Neural progenitor cell (in vitro differentiated cells): ENCODE data around the gene CFAP221. TPM values are rescaled to one million over a fixed set of nuclear protein-coding genes. Genes with fewer than 3 reads are reported as not detected.

Experiments used
- DNase-seq: peaks from one replicate; pipeline ENCODE4 v3.0.0-alpha.2; 2016; ENCODE audit warnings: low spot score
- H2AFZ ChIP-seq: fragments of 200-600 bp; sonication (generic); replicated peaks from 2 replicates; pipeline ENCODE4 v1.6.1; 2016; ENCODE audit warnings: antibody characterized with exemption
- H3F3A ChIP-seq: fragments of 200-600 bp; sonication (generic); 2 replicates; pipeline ENCODE4 v1.6.1; 2016; ENCODE audit warnings: antibody characterized with exemption, low read depth
- H3K27ac ChIP-seq: fragments of 200-600 bp; sonication (generic); 2 replicates; pipeline ENCODE4 v1.5.1; 2016; ENCODE audit warnings: mild to moderate bottlenecking
- H3K27me3 ChIP-seq: fragments of 200-600 bp; sonication (generic); 2 replicates; pipeline ENCODE4 v1.6.1; 2016; ENCODE audit warnings: mild to moderate bottlenecking, moderate library complexity
- H3K36me3 ChIP-seq: fragments of 200-600 bp; sonication (generic); 2 replicates; pipeline ENCODE4 v1.5.1; 2016
- H3K4me1 ChIP-seq: fragments of 200-600 bp; sonication (generic); 2 replicates; pipeline ENCODE4 v1.6.1; 2016; ENCODE audit warnings: mixed run types
- H3K4me2 ChIP-seq: fragments of 200-600 bp; sonication (generic); 2 replicates; pipeline ENCODE4 v1.6.1; 2016
- H3K4me3 ChIP-seq: fragments of 200-600 bp; sonication (generic); 2 replicates; pipeline ENCODE4 v1.5.1; 2016
- H3K79me2 ChIP-seq: fragments of 200-600 bp; sonication (generic); 2 replicates; pipeline ENCODE4 v1.6.1; 2016; ENCODE audit warnings: low read depth
- H3K9ac ChIP-seq: fragments of 200-600 bp; sonication (generic); 2 replicates; pipeline ENCODE4 v1.6.1; 2016
- H3K9me3 ChIP-seq: fragments of 200-600 bp; sonication (generic); 2 replicates; pipeline ENCODE4 v1.5.1; 2016; ENCODE audit warnings: low read depth
- H4K20me1 ChIP-seq: fragments of 200-600 bp; sonication (generic); 2 replicates; pipeline ENCODE4 v1.6.1; 2016; ENCODE audit warnings: low read depth
- H3K27ac Mint-ChIP-seq: 3 replicates; pipeline ENCODE4 v1.8.0; 2021; ENCODE audit warnings: mixed read lengths
- H3K27me3 Mint-ChIP-seq: 2 replicates; pipeline ENCODE4 v1.8.0; 2022; ENCODE audit warnings: low read depth, mild to moderate bottlenecking, inconsistent platforms, moderate library complexity, mixed read lengths; ENCODE audit not compliant: insufficient read depth
- H3K36me3 Mint-ChIP-seq: 3 replicates; pipeline ENCODE4 v1.8.0; 2021; ENCODE audit warnings: mixed read lengths
- H3K4me1 Mint-ChIP-seq: 3 replicates; pipeline ENCODE4 v1.8.0; 2021; ENCODE audit warnings: mixed read lengths
- H3K4me3 Mint-ChIP-seq: 3 replicates; pipeline ENCODE4 v1.8.0; 2021; ENCODE audit warnings: mild to moderate bottlenecking, moderate library complexity, mixed read lengths
- H3K9me3 Mint-ChIP-seq: 3 replicates; pipeline ENCODE4 v1.8.0; 2020; ENCODE audit warnings: mixed read lengths
- CTCF ChIP-seq: fragments of 200-600 bp; sonication (generic); IDR thresholded peaks from 2 replicates; pipeline ENCODE4 v1.5.1; 2017; ENCODE audit warnings: antibody characterized with exemption, mild to moderate bottlenecking
- EZH2 ChIP-seq: fragments of 200-600 bp; sonication (generic); IDR thresholded peaks from 2 replicates; pipeline ENCODE4 v1.6.1; 2017; ENCODE audit warnings: antibody characterized with exemption, mild to moderate bottlenecking, moderate library complexity
- EZH2phosphoT487 ChIP-seq: fragments of 200-600 bp; sonication (generic); IDR thresholded peaks from 2 replicates; pipeline ENCODE4 v1.6.1; 2017; ENCODE audit warnings: antibody characterized with exemption
- total RNA-seq: library from RNA; depleted of rRNA; stranded (reverse); fragments of >200 nt; gene quantifications from 2 replicates; pipeline ENCODE4 v1.2.3, GENCODE V29; 2015; ENCODE audit warnings: low replicate concordance

CFAP221 gene
- total RNA-seq, 1 donor from 2014 or later = 1.5 TPM

- H4K20me1 ChIP-seq = no peaks in the 10 kb centered on the region
- no peak overlapping the region for H3K9ac ChIP-seq
- no peak overlapping the region for H3K27ac Mint-ChIP-seq
- no peak overlapping the region for H3K27ac ChIP-seq
- peaks cover 8% of the 10 kb centered on the region for H3F3A ChIP-seq
- H3K27me3 Mint-ChIP-seq = peaks cover 2% of the 10 kb centered on the region
- H3K4me3 ChIP-seq = no peak overlapping the region
- no peaks in the 10 kb centered on the region for H3K9me3 ChIP-seq
- no peaks in the 10 kb centered on the region for H3K36me3 ChIP-seq
- no peak for TF ChIP-seq EZH2
- TF ChIP-seq EZH2phosphoT487 = no peak
- TF ChIP-seq CTCF = no peak
- no peak for DNase-seq
- no peak overlapping the region for H2AFZ ChIP-seq
- peaks cover 27% of the 10 kb centered on the region for H3K4me1 Mint-ChIP-seq
- peak overlapping the region; percentile 6 for H3K4me3 Mint-ChIP-seq
- peaks cover 12% of the 10 kb centered on the region for H3K36me3 Mint-ChIP-seq
- no peaks in the 10 kb centered on the region for H3K79me2 ChIP-seq
- H3K27me3 ChIP-seq = peaks cover 23% of the 10 kb centered on the region
- peaks cover 2% of the 10 kb centered on the region for H3K9me3 Mint-ChIP-seq
- H3K4me2 ChIP-seq = no peak overlapping the region
- H3K4me1 ChIP-seq = peaks cover 19% of the 10 kb centered on the region
Measured at GRCh38 chr2:119546447-119546767, 2.2 kb downstream of the CFAP221 start.

- Histone ChIP-seq H3K4me2 (no peak overlapping the region), H3K27ac (no peak overlapping the region), H3K9me3 (no peaks in the 10 kb centered on the region), H3K9ac (no peak overlapping the region), H3K27me3 (peaks cover 15% of the 10 kb centered on the region), H3K79me2 (no peaks in the 10 kb centered on the region), H3K4me3 (no peak overlapping the region), H3K4me1 (peaks cover 19% of the 10 kb centered on the region), H3K36me3 (no peaks in the 10 kb centered on the region), H4K20me1 (no peaks in the 10 kb centered on the region), H2AFZ (no peak overlapping the region), H3F3A (peaks cover 8% of the 10 kb centered on the region)
- Mint-ChIP-seq H3K9me3 (peaks cover 2% of the 10 kb centered on the region), H3K36me3 (peaks cover 13% of the 10 kb centered on the region), H3K4me3 (no peak overlapping the region), H3K27me3 (peaks cover 2% of the 10 kb centered on the region), H3K4me1 (peaks cover 21% of the 10 kb centered on the region), H3K27ac (no peak overlapping the region)
- TF ChIP-seq EZH2phosphoT487 (no peak), CTCF (no peak), EZH2 (no peak)
- no peak for DNase-seq
Measured at GRCh38 chr2:119548516-119549120, 4.4 kb downstream of the CFAP221 start.

- TF ChIP-seq EZH2phosphoT487 (no peak), EZH2 (no peak), CTCF (no peak)
- Histone ChIP-seq H3K4me3 (no peak overlapping the region), H3K4me2 (no peak overlapping the region), H2AFZ (no peak overlapping the region), H3K79me2 (no peaks in the 10 kb centered on the region), H3K36me3 (no peaks in the 10 kb centered on the region), H3F3A (peaks cover 8% of the 10 kb centered on the region), H4K20me1 (no peaks in the 10 kb centered on the region), H3K27ac (no peak overlapping the region), H3K27me3 (peaks cover 13% of the 10 kb centered on the region), H3K4me1 (peaks cover 19% of the 10 kb centered on the region), H3K9me3 (no peaks in the 10 kb centered on the region), H3K9ac (no peak overlapping the region)
- H3K27ac Mint-ChIP-seq = no peak overlapping the region
- H3K4me3 Mint-ChIP-seq = no peak overlapping the region
- peaks cover 2% of the 10 kb centered on the region for H3K9me3 Mint-ChIP-seq
- DNase-seq = no peak
- no peaks in the 10 kb centered on the region for H3K27me3 Mint-ChIP-seq
- peaks cover 13% of the 10 kb centered on the region for H3K36me3 Mint-ChIP-seq
- peaks cover 17% of the 10 kb centered on the region for H3K4me1 Mint-ChIP-seq
Measured at GRCh38 chr2:119549241-119549640, 5.0 kb downstream of the CFAP221 start.
